ENCODE measurements around the gene WDR5.

WDR5 gene

DNA sequence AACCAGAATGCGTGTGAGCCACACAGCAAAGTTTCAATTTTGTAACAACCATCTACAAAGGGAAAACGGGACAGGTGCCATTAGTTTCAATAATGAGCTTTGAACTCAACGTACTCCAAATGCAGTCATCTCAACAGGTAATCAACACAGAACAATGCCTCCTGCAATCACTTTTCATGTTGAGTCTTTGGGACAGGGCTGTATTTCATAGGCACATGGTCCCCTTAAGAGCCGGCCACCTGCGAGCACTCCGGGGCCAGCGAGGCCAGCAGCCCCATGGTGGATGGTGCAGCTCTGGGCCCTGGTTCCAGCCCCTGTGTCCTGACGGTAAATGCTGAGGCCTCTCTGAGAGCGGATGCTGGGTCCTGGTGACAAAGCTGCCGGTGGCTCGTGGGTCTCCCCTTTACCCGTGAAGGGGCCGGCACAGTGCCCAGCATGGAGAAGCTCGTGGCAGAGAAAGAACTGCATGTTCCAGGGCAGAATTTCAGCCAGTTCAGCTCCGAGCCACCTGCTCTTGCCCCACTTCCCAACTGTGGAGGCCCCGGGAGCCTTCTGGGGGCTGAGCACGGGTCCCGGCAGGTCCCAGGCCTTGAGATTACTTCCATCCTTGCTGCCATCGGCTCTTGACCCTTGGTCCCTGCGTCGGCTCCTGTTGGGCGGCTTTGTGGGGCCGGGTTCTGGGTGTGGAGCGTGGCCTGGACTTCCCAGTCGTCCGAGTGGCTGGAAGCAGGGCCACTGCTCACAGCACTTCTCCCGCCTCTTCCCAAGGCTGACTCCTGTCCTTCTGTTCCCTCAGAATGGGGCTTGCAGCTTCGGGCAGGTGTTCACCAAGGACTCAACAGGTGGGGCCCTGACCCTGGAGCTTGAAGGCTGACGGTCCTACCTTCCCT is 54.6 kb downstream of the WDR5 start:
- DNase-seq: no peak

DNA sequence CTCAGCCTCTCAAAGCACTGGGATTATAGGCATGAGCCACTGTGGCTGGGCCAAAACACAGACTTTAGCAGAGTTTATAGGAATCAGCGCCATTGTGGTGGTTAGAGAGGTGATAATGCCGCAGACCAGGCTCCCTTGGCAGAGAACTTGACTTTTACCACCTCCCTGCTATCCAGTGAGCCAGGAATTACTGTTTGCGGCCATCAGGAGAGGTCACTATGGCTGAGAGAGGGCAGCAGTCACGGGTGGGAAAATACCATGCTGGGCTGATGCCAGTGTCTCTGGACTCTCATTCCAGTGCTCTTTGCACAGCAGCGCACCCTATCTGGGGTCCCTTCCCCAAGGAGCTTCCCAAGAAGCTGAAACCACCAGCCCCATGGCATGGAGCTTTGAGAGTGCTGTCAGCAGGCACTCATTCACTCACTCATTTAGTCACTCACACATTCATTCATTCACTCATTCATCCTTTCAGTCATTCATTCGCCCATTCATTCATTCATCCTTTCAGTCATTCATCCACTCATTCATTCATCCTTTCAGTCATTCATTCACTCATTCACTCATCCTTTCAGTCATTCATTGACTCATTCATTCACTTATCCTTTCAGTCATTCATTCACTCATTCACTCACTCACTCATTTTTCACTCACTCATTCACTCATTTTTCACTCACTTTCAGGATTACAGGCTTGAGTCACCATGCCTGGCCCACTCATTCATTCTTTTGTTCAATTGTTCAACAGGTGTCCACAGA is 55.8 kb downstream of the WDR5 start:
- no peak for DNase-seq

DNA sequence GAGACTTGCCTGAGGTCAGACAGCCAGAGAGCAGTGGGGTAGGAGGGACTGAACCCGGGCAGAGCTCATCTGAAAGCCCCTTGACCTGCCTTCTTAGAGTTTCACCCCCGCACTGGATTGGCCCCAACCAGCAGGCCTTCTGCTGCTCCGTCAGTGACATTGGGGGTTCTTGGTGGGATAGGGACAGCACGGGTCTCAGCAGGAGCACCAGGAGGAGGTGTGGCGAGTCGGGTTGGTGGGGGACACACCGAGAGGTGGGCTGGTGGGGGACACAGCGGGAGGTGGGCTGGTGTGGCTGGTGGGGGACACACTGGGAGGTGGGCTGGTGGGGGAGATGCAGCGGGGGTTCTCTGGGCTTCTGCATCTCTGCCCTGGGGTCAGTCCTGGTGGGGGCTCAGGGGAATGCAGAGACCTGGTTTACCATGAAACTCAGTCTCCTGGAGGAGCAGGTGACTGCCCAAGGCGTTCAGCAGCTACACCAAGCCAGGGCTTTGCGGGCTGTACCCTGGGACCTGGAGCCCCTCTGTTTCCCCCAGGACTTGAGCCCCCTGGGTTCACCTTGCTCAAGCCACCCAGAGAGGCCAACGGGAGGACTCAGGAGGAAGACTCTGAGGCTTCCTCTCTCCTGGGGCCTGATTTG is 56.5 kb downstream of the WDR5 start:
- no peak for DNase-seq

DNA sequence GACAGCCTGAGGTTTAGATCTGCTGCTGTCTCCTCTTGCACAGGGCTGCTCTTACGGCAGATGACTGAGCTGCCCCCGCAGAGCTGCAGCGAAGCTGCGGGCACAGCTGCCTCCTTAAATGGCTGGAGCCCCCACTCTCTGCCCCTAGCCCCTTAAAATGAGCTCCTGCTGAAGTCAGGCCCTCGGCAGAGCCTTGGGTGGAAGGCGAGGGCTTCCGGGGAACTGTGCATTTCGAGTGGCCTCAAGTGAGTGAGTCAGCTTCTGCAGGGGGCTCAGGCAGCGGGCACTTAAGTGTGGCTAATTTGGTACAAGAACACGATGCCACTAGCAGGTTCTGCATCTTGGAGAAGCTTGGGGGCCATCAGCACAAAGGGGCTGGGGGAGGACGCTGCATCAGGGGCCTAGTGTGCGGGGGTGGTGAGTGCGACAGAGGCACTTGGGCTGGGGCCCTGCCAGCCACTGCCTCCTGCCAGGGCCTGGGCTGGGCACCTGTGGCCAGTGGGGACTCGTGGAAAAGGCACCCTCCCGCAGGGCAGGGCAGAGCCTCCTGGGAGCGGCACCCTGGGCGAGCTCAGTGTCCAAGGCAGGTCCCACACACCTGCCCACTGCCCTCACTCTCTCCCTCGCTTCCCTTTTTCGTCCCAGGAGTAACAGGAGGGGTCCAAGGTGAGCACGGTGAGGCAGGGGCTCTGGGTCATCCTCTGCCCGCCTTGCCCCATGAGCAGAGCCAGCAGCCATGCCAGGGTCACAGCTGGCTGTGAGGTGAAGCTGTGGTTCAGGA is 57.3 kb downstream of the WDR5 start:
- no peak for DNase-seq

DNA sequence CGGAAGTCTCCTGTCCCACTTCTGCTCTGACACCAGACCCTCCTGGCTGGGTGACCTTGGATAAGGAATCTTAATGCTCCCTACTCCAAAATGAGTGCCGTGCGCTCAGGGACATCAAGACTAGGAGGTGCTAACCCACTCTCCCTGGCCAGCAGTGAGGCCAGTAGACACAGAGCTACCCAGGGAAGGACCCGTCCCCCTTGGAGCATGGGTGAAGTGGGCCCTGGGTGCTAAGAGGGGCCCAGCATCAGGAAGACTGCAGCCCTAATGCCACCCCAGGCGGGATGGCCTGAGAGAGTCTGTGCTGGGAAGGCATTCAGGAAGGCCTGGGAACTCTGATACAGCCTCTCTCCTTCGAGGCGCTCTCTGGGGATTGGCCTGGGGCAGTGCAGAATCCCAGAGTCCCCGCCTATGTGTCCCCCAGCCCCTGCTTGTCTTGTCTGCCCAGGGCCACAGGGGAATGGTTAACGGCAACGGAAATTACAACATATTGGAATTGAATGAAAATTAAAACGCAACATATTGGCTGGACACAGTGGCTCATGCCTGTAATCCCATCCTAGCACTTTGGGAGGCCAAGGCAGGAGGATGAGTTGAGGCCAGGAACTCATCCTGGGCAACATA is 58.1 kb downstream of the WDR5 start:
- DNase-seq: no peak

DNA sequence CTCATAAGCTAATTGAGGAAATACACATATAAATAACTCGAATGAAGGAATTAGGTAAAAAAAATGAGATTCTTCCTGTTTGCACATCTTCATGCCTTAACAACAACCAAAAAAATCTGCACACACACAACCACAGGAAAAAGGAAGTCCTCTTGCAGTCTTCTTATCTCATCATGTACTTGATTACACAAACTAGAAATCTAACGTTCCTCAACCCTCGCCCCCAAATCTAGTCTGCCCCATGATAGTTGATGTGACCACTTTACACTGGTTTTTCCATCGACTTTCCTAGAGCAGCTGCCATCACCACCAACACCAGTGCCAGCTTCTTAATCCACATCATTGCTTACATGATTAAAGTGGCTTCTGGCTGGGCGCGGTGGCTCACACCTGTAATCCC is 59.7 kb downstream of the WDR5 start:
- no peak for DNase-seq

DNA sequence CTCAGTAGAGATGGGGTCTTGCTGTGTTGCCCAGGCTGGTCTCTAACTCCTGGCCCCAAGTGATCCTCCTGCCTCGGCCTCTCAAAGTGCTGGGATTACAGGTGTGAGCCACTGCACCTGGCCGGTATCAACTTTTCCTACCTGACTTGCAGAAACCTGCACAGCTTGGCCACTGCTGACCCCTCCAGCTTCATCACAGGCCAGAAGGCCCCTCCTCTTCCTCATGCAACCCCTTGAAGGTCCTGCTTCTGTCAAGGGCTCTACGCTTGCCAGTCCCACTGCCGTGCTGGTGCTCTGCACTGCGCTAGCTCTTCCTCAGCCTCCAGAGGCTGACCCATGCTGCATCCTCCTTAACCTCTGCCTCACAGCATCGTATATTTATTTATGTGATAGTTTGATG is 61.0 kb downstream of the WDR5 start:
- DNase-seq: no peak

DNA sequence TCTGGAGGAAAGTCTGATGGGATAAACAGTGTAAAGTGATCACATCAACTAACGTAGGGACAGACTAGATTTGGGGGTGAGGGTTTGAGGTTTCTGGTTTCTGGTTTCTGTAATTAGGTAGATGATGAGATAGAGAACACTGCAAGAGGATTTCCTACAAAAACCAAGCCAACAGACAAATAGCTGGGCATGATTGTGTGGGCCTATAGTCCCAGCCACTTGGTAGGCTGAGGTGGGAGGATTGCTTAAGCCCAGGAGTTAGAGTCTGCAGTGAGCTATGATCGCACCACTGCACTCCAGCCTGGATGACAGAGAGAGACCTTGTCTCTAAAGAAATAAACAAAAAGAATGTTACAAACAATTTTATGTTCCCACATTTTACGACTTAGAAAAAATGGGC is 62.9 kb downstream of the WDR5 start:
- DNase-seq: no peak

DNA sequence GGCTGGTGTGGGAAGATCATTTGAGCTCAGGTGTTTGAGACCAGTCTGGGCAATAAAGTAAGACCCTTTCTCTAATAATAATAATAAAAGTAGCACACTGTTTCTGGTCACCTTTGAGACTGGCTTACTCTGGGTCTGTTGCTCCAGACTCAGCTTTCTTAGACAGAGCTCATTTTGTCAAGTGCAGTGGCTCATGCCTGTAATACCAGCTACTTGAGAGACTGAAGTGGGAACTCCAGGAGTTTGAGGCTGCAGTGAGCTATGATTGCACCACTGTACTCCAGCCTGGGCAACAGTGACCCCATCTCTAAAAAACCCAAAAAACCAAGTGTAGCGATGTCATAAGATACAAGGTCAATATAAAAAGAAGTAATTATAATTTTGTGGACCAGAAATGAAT is 64.8 kb downstream of the WDR5 start:
- no peak for DNase-seq

DNA sequence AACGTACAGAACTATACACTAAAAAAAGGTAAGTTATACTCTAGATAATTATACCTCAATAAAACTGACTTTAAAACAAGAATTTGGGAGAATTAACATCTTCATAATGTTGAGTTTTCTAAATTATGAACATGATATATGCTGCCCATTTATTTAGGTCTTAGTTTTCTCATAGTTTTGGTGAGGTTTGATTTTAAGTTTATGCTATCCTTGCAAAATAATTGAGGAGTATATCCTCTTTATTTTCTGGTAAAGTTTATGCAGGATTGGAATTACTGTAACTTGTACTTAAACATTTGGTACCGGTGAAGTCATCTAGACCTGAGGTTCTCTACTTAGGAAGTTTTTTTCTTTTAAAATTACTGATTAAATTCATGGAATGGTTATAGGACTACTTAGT is 67.3 kb downstream of the WDR5 start:
- no peak for DNase-seq

DNA sequence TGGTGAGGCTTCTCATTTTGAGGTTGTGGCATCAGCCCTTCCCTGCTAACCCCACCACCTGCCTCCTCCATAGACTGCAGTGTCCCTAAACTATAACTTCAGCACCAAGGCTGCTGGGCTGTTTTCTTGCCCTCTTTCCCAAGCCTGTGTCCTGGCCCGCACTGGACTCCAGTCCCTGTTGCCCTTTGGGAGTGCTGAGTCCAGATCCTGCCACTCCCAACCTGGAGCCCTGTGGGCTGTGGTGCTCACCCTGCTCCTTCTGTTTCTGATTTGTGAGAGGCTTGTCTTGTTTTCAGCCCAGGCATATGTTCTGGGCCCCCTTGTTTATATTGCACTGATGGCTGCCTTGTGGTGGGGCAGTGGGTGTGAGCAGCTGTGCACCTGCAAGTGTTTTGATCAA is 68.2 kb downstream of the WDR5 start:
- no peak for DNase-seq

DNA sequence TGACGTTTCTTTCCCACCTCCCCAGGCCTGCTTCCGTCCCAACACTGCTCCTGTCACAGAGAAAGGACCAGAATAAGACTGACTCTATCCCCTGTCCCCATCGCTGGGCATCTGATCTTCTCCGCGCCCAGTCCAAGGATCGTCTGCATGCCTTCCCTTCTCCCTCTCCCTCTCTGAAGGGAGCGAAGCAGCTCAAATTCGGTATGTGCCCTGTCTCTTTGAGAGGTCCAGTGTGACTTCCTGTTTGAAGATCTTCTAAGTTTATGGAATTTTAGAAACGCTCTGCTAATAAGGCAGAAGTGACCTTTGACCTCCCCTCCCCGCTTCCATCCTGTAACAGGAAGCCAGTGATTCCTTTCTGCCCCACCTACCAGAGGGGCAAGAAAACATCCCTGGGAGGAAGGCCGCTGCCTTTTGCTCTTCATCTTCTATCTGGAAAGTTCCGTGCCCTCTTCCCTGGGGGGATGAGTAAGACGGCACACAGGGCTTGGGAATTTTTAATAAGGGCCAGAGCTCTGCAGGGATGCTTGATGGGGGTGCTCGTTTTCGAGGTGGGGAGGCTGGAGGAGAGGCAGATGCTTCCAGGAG is 69.2 kb downstream of the WDR5 start:
- no peak for DNase-seq

DNA sequence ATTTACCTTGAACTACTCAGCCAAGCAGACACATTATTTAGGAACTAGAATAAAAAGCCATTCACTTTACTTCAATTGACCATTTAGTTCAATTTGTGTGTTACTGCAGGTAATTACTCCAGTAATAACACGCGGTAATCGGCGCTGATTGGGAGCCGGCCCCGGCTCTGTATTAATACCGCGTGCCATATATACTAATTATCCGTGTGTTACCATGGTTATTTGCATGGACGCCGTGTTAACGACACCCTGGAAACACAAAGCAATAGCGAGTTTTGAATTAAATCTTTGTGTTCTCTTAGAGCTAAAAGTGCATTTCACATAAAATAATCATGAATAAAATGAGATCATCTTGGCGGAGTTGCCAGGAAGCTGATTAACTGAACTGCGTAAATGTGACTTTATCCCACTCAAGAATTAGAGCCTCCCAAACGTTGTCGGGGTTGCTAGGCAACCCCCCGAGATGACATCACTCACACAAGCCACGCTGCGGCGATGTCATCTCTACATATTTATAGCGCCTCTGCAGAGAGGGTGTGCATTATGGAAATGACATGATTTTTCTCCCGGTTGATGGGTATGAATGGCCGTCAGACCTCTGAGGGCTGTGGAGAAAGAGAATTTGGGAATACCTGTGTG is 69.9 kb downstream of the WDR5 start:
- DNase-seq: no peak

DNA sequence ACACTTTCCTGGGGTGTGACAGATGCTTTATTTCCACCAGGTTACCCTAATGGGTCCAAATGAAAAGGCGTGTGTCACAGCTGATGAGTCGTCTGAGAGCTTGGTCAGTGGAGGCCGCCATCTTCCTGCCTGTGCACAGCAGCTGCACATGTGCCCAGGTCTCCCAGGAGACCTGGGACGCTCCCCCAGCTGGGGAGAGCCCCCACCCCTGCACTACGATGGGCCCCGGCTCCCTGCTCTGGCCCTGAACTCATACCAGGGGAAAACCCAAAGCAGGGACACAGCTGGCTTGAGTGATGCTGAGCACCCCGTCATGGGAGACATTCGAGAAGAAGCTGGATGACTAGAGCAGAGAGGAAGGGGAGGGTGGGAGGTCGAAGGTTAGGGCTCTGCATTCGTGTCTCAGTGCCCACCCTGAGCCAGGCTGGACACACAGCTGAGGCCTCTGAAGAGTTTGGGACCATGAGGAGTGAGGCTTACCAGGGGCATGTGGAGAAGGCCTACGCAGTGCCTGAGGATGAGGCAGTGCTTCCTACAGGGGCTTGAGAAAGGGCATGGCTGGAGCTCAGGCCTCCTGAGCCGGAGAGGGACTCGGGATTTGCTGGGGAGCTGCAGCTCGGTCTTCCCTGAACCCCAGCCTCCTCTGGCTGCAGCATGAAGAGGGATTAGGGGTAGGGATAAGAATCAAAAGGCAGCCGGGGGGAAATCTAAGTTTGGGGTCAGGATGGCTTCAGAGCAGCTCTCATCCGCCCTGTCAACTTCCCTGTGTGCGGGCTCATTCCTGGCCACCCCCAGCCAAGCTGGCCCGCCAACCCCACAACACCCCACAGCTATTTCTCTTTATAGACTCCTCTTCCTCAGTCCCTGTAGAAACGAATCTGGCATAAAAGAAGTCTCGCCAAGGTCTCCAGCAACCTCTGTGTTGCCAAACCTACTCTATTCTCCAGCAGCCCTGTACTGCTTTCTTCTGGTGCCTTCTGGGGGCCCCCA is 70.7 kb downstream of the WDR5 start:
- no peak for DNase-seq

DNA sequence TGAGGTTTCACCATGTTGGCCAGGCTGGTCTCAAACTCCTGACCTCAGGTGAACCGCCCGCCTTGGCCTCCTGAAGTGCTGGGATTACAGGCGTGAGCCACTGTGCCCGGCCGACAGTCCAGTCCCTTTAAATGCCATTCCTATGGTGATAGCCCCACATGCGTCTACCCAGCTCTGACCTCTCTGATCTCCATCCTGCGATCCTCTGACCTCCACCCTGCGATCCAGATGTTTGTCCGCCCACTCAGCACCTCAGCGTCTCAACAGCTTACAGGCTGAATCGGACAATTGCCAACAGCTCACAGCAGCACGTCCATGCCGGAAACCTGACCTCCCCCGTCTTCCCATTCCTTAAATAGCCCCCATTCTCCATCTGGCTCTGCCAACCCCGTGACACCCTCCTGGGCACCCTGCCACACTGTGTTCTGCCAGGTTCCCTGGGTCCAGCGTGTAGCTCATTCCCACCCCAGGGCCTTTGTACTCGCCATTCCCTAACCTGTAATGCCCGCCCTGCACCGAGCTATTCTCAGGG is 72.5 kb downstream of the WDR5 start:
- DNase-seq: no peak

DNA sequence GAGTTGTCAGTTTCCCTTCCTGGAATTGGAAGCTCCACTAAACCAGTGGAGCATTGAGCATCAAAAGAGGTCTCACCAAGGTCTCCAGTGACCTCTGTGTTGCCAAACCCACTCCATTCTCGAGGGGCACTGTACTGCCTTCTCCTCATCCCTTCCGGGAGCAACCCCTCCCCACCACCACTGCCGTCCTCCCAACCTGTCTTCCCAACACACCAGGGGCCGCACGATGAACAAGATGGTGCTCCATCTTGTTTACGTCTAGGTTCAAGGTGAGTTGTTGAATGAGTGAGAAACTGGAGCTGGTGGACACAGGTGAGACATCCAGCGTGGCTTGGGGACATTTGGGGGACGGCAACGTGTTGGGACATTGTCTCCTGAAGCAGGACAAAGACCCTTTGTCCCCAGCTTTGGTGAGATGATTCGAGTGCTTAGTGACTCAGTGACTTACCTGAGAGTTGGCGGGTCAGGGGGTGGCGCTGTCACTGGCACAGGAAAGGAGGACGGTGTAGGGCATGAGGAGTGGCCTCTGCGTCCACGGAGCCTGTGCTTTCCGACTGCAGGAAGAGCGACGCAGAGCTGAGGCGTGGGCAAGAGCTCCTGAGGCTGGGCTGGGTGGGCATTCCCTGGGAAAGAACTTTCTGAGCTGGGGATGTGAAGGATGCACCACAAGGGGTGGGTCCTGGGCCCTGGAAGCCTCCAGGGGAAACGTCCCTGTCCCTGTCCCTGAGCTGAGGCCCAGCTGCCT is 73.3 kb downstream of the WDR5 start:
- no peak for DNase-seq
